Measurements from ENCODE around the gene NBAS. TPM values are rescaled to one million over a fixed set of nuclear protein-coding genes. Genes with fewer than 3 reads are reported as not detected.

Gene NBAS
- total and polyA plus RNA-seq, 10 of the 15 experiments (the other 5 are each of a cell fraction or from before 2014, with no cell fraction given) = 4.3 to 32.7 (median 20.8) TPM

- 42% methylated on average over 4 of the region's 4 CpGs for WGBS (ENCODE audit: insufficient coverage, insufficient replicate concordance, low lambda C conversion rate, missing lambda C conversion rate)
- Histone ChIP-seq H2AFZ (ENCODE audit: control insufficient read depth, low read depth, low read length) (no peak overlapping the region), H3K36me3 (ENCODE audit: control insufficient read depth in 2 of 2, insufficient read depth in 2 of 2, low read length in 1 of 2) (no peaks in the 10 kb centered on the region), H3K4me1 (ENCODE audit: control insufficient read depth, insufficient read depth, low read length) (no peaks in the 10 kb centered on the region), H4K20me1 (ENCODE audit: control insufficient read depth, insufficient read depth) (no peaks in the 10 kb centered on the region), H3K27me3 (replicated peaks in 1 of 2; ENCODE audit: control insufficient read depth in 2 of 2, insufficient read depth in 2 of 2, low read length in 1 of 2) (no peaks in the 10 kb centered on the region), H3K4me2 (ENCODE audit: control insufficient read depth, insufficient read depth) (no peak overlapping the region), H3K4me3 (no peak overlapping the region), H3K9me3 (replicated peaks; ENCODE audit: control insufficient read depth, insufficient read depth, low read length) (no peaks in the 10 kb centered on the region), H3K27ac (ENCODE audit: control insufficient read depth, insufficient read depth) (no peak overlapping the region), H3K79me2 (ENCODE audit: control insufficient read depth, insufficient read depth, low read length) (no peaks in the 10 kb centered on the region), H3K9ac (ENCODE audit: control insufficient read depth, insufficient read depth, low read length) (no peak overlapping the region)
- FAIRE-seq (no peak), ATAC-seq (no peak), DNase-seq (ENCODE audit: low read depth, low spot score) (no peak)
- SMC1A ChIA-PET (ENCODE audit: uncharacterized antibody, unreplicated experiment) = no interaction called here
- intact Hi-C loops (cut with micrococcal nuclease; ENCODE audit: unreplicated experiment) (no loop called here), in situ Hi-C loops (cut with MboI) (no loop called here)
- CTCF ChIA-PET = no interaction called here
- no peak for TF ChIP-seq TCF3 (IDR thresholded peaks at IDR 0.05; ENCODE audit: borderline replicate concordance, insufficient read depth, low read depth, low read length)
- TF ChIP-seq ASH2L (IDR thresholded peaks at IDR 0.05; ENCODE audit: borderline replicate concordance, low read depth) = no peak
- no peak for TF ChIP-seq TBL1XR1 (IDR thresholded peaks at IDR 0.05; ENCODE audit: low read depth, low read length)
- TF ChIP-seq HDAC2 (IDR thresholded peaks at IDR 0.05) = no peak
- TF ChIP-seq ZNF592 (IDR thresholded peaks at IDR 0.05) = no peak
- TF ChIP-seq CREM (IDR thresholded peaks at IDR 0.05; ENCODE audit: low read depth) = no peak
- no peak for TF ChIP-seq TCF7 (IDR thresholded peaks at IDR 0.05; ENCODE audit: borderline replicate concordance)
- no peak for TF ChIP-seq PML (IDR thresholded peaks at IDR 0.05; ENCODE audit: low read length)
- TF ChIP-seq IKZF1 (conservative IDR thresholded peaks at IDR 0.05) = no peak
- TF ChIP-seq, protein P1, sequence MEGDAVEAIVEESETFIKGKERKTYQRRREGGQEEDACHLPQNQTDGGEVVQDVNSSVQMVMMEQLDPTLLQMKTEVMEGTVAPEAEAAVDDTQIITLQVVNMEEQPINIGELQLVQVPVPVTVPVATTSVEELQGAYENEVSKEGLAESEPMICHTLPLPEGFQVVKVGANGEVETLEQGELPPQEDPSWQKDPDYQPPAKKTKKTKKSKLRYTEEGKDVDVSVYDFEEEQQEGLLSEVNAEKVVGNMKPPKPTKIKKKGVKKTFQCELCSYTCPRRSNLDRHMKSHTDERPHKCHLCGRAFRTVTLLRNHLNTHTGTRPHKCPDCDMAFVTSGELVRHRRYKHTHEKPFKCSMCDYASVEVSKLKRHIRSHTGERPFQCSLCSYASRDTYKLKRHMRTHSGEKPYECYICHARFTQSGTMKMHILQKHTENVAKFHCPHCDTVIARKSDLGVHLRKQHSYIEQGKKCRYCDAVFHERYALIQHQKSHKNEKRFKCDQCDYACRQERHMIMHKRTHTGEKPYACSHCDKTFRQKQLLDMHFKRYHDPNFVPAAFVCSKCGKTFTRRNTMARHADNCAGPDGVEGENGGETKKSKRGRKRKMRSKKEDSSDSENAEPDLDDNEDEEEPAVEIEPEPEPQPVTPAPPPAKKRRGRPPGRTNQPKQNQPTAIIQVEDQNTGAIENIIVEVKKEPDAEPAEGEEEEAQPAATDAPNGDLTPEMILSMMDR (IDR thresholded peaks at IDR 0.05 in 2 of 3, conservative IDR thresholded peaks at IDR 0.05 in 1 of 3; ENCODE audit: control insufficient read depth in 2 of 3, extremely low read depth in 1 of 3, insufficient read depth in 1 of 3, low read depth in 3 of 3, low read length in 3 of 3) = no peak
- TF ChIP-seq ZNF24 (IDR thresholded peaks at IDR 0.05) = no peak
- TF ChIP-seq KAT2A (conservative IDR thresholded peaks at IDR 0.05; ENCODE audit: control insufficient read depth, low read depth, low read length) = no peak
- BruUV-seq (replicated peaks) = no TSS peak
- RAD21 ChIA-PET (ENCODE audit: unreplicated experiment) = no interaction called here
- POLR2A ChIA-PET = no interaction called here
Observed at GRCh38 chr2:15117409-15118050, 443.6 kb downstream of the NBAS start.

Data from GM12878 (cell line).